ENCODE measurements around the gene HLA-DRB5. TPM values are rescaled to one million over a fixed set of nuclear protein-coding genes. Genes with fewer than 3 reads are reported as not detected.

Gene HLA-DRB5
- total RNA-seq, 3 donors from 2014 or later: 0.32 to 66.2 (median 8.8) TPM

GRCh38 chr6:32568561-32568960 is 38.5 kb upstream of the HLA-DRB5 start:
- intact Hi-C loops (cut with DNase I; ENCODE audit: low total_unique reads): no loop called here
- DNase-seq (ENCODE audit: low spot score in 2 of 2): no peak

GRCh38 chr6:32566957-32567356 is 36.9 kb upstream of the HLA-DRB5 start:
- H3K4me1 ChIP-seq: no peaks in the 10 kb centered on the region
- H3K36me3 ChIP-seq: no peaks in the 10 kb centered on the region
- no peak overlapping the region for H3K27ac ChIP-seq
- no peak for DNase-seq (ENCODE audit: low spot score in 2 of 2)
- TF ChIP-seq CTCF (IDR thresholded peaks at IDR 0.05) (no peak), POLR2AphosphoS5 (IDR thresholded peaks at IDR 0.05) (no peak), POLR2A (IDR thresholded peaks at IDR 0.05) (no peak)
- H3K27me3 ChIP-seq: no peaks in the 10 kb centered on the region
- intact Hi-C loops (cut with DNase I; ENCODE audit: low total_unique reads): no loop called here
- H3K9me3 ChIP-seq: no peaks in the 10 kb centered on the region
- H3K4me3 ChIP-seq: no peak overlapping the region

More at GRCh38 chr6:32568561-32568960, 38.5 kb upstream of the HLA-DRB5 start:
- no peaks in the 10 kb centered on the region for H3K4me1 ChIP-seq
- no peak overlapping the region for H3K27ac ChIP-seq
- TF ChIP-seq CTCF (IDR thresholded peaks at IDR 0.05) (no peak), POLR2AphosphoS5 (IDR thresholded peaks at IDR 0.05) (no peak), POLR2A (IDR thresholded peaks at IDR 0.05) (no peak)
- no peaks in the 10 kb centered on the region for H3K36me3 ChIP-seq
- no peaks in the 10 kb centered on the region for H3K9me3 ChIP-seq
- H3K27me3 ChIP-seq: no peaks in the 10 kb centered on the region
- no peak overlapping the region for H3K4me3 ChIP-seq

GRCh38 chr6:32565511-32565910 is 35.4 kb upstream of the HLA-DRB5 start:
- no peaks in the 10 kb centered on the region for H3K36me3 ChIP-seq
- no peaks in the 10 kb centered on the region for H3K27me3 ChIP-seq
- no peak for DNase-seq (ENCODE audit: low spot score in 2 of 2)
- no peaks in the 10 kb centered on the region for H3K4me1 ChIP-seq
- no peaks in the 10 kb centered on the region for H3K9me3 ChIP-seq
- no peak overlapping the region for H3K27ac ChIP-seq
- H3K4me3 ChIP-seq: no peak overlapping the region
- TF ChIP-seq CTCF (IDR thresholded peaks at IDR 0.05) (no peak), POLR2A (IDR thresholded peaks at IDR 0.05) (no peak), POLR2AphosphoS5 (IDR thresholded peaks at IDR 0.05) (no peak)
- intact Hi-C loops (cut with DNase I; ENCODE audit: low total_unique reads): no loop called here

GRCh38 chr6:32562940-32563339 is 32.9 kb upstream of the HLA-DRB5 start:
- Histone ChIP-seq H3K36me3 (no peaks in the 10 kb centered on the region), H3K9me3 (no peaks in the 10 kb centered on the region), H3K27me3 (no peaks in the 10 kb centered on the region), H3K4me3 (no peak overlapping the region), H3K4me1 (no peaks in the 10 kb centered on the region), H3K27ac (no peak overlapping the region)
- intact Hi-C loops (cut with DNase I; ENCODE audit: low total_unique reads): no loop called here
- no peak for DNase-seq (ENCODE audit: low spot score in 2 of 2)
- TF ChIP-seq POLR2AphosphoS5 (IDR thresholded peaks at IDR 0.05) (no peak), POLR2A (IDR thresholded peaks at IDR 0.05) (no peak), CTCF (IDR thresholded peaks at IDR 0.05) (no peak)

GRCh38 chr6:32559747-32560146 is 29.7 kb upstream of the HLA-DRB5 start:
- Histone ChIP-seq H3K4me1 (no peaks in the 10 kb centered on the region), H3K27me3 (no peaks in the 10 kb centered on the region), H3K27ac (no peak overlapping the region), H3K9me3 (no peaks in the 10 kb centered on the region), H3K4me3 (no peak overlapping the region), H3K36me3 (no peaks in the 10 kb centered on the region)
- TF ChIP-seq CTCF (IDR thresholded peaks at IDR 0.05): no peak
- TF ChIP-seq POLR2AphosphoS5 (IDR thresholded peaks at IDR 0.05): no peak
- TF ChIP-seq POLR2A (IDR thresholded peaks at IDR 0.05): no peak
- intact Hi-C loops (cut with DNase I; ENCODE audit: low total_unique reads): no loop called here
- no peak for DNase-seq (ENCODE audit: low spot score in 2 of 2)
